K562 (cell line): ENCODE data around the gene POLN. TPM values are rescaled to one million over a fixed set of nuclear protein-coding genes. Genes with fewer than 3 reads are reported as not detected.

Experiments used
- ATAC-seq: fragments of 200-7000 bp; cut with Tn5 transposase; 3 replicates; pipeline ENCODE4 v1.9.1; 2020; ENCODE audit warnings: moderate library complexity
- BruUV-seq: library from RNA; stranded (reverse); fragments of 400-500 nt; replicated peaks from 2 replicates; lab custom pipeline; 2021; lab: Mats Ljungman, UMichigan
- CTCF ChIA-PET: fragments of 300-600 bp; formaldehyde crosslinking; extraction: SDS; loops from one replicate; lab custom pipeline; 2021; ENCODE audit warnings: low intra/inter-chr PET ratio; lab: Yijun Ruan, JAX
- POLR2A ChIA-PET: fragments of 300-600, 350-650 bp; sonication (Branson Sonifier 250); formaldehyde crosslinking; extraction: SDS; loops from one replicate; lab custom pipeline; 2021; ENCODE audit warnings: antibody characterized with exemption, inconsistent platforms; lab: Yijun Ruan, JAX
- DNase-seq, 4 experiments: peaks; one replicate each; pipeline versions ENCODE4 v3.0.0 to v3.0.0-alpha.2; 2011 to 2018; ENCODE audit warnings: low spot score in 3 of 4, mixed read lengths in 3 of 4; ENCODE audit errors: extremely low read depth in 1 of 4
- FAIRE-seq: peaks from 2 replicates; lab custom pipeline; 2011; peaks lifted over from hg19 to GRCh38; lab: Jason Lieb, UNC
- H2AFZ ChIP-seq: 2 replicates; pipeline ENCODE4 v1.6.0; 2011; ENCODE audit warnings: low read depth, low read length, control low read depth, inconsistent platforms
- H3K27ac ChIP-seq: fragments of 200-600 bp; 3 replicates; pipeline ENCODE4 v1.8.0; 2011; ENCODE audit warnings: low read depth, mild to moderate bottlenecking, control low read depth, inconsistent platforms, low read length, moderate library complexity, mixed read lengths; ENCODE audit errors: extremely low read depth
- H3K27me3 ChIP-seq, 2 experiments: fragments of 300-600 bp in 1 of 2; 2 replicates in 1 of 2; 3 replicates in 1 of 2; pipeline versions ENCODE4 v1.6.0 to v1.8.0; 2011; ENCODE audit warnings: inconsistent platforms in 2 of 2, low read length in 2 of 2, mild to moderate bottlenecking in 1 of 2, mixed read lengths in 1 of 2, moderate library complexity in 1 of 2; ENCODE audit not compliant: control insufficient read depth in 2 of 2, insufficient read depth in 2 of 2
- H3K36me3 ChIP-seq: fragments of 300-600 bp; 3 replicates; pipeline ENCODE4 v1.8.0; 2011; ENCODE audit warnings: mild to moderate bottlenecking, low read length, inconsistent platforms; ENCODE audit not compliant: control insufficient read depth, insufficient read depth
- H3K4me1 ChIP-seq, 2 experiments: fragments of 200-600 bp in 1 of 2; replicated peaks in 1 of 2; 2 replicates in 1 of 2; 3 replicates in 1 of 2; pipeline versions ENCODE4 v1.5.1 to v1.8.0; 2011; ENCODE audit warnings: inconsistent platforms in 2 of 2, low read length in 2 of 2, mild to moderate bottlenecking in 1 of 2, mixed read lengths in 1 of 2, moderate library complexity in 1 of 2; ENCODE audit not compliant: control insufficient read depth in 2 of 2, insufficient read depth in 2 of 2
- H3K4me2 ChIP-seq: 2 replicates; pipeline ENCODE4 v1.6.1; 2011; ENCODE audit warnings: low read length, control low read depth, inconsistent platforms, mixed read lengths; ENCODE audit not compliant: insufficient read depth
- H3K4me3 ChIP-seq: fragments of 200-600 bp; sonication (generic), shearing (Covaris generic); 2 replicates; pipeline ENCODE4 v1.5.1; 2016; ENCODE audit warnings: control low read depth, inconsistent platforms
- H3K79me2 ChIP-seq: fragments of 200-600 bp; 3 replicates; pipeline ENCODE4 v1.8.0; 2011; ENCODE audit warnings: low read length, inconsistent platforms; ENCODE audit not compliant: control insufficient read depth, insufficient read depth
- H3K9ac ChIP-seq, 2 experiments: 2 replicates each; pipeline versions ENCODE4 v1.6.0 to v1.6.1; 2011; ENCODE audit warnings: low read depth in 2 of 2, low read length in 2 of 2, control low read depth in 1 of 2, inconsistent platforms in 1 of 2, mild to moderate bottlenecking in 1 of 2, mixed read lengths in 1 of 2; ENCODE audit not compliant: insufficient read depth in 1 of 2
- H3K9me1 ChIP-seq: one replicate; pipeline ENCODE4 v1.6.0; 2011; ENCODE audit warnings: inconsistent platforms, mild to moderate bottlenecking, low read length, moderate library complexity; ENCODE audit not compliant: control insufficient read depth, insufficient read depth
- H3K9me3 ChIP-seq: replicated peaks from 2 replicates; pipeline ENCODE4 v1.5.1; 2011; ENCODE audit warnings: low read depth, low read length, inconsistent platforms; ENCODE audit not compliant: control insufficient read depth, insufficient read depth
- H4K20me1 ChIP-seq: replicated peaks from 2 replicates; pipeline ENCODE4 v1.6.1; 2011; ENCODE audit warnings: low read length, inconsistent platforms, mixed read lengths; ENCODE audit not compliant: control insufficient read depth, insufficient read depth
- GTF2A2 ChIP-seq: IDR thresholded peaks from 2 replicates; pipeline ENCODE4 v1.6.1; 2016; ENCODE audit warnings: mild to moderate bottlenecking, missing genetic modification characterization, missing compliant biosample characterization
- POLR2G ChIP-seq: fragments of 200-400 bp; formaldehyde crosslinking; IDR thresholded peaks from 2 replicates; pipeline ENCODE4 v1.6.1; 2017; ENCODE audit warnings: low read depth, mild to moderate bottlenecking, antibody characterized with exemption, low read length, moderate library complexity
- ZNF3 ChIP-seq: fragments of 250-450 bp; sonication (Bioruptor Pico); IDR thresholded peaks from 2 replicates; pipeline ENCODE4 v1.5.0; 2021; ENCODE audit warnings: mild to moderate bottlenecking, moderate library complexity
- ZNF589 ChIP-seq: fragments of 200-800 bp; sonication (Bioruptor generic); IDR thresholded peaks from 2 replicates; pipeline ENCODE4 v1.6.1; 2016; ENCODE audit warnings: low read depth, missing genetic modification characterization, missing compliant biosample characterization
- WGBS: fragments of 100-300 bp; shearing (Covaris generic); methylation state at CpG from one replicate; pipeline ENCODE4 v1.1.6; 2016; ENCODE audit warnings: low coverage, mixed read lengths; ENCODE audit not compliant: insufficient coverage; ENCODE audit errors: missing lambda C conversion rate; 5-methylcytosine and 5-hydroxymethylcytosine counted together
- in situ Hi-C: fragments of 300-500 bp; cut with MboI; formaldehyde crosslinking; loops from 4 replicates; pipeline ENCODE4 v1.15.0; 2018; ENCODE audit warnings: inconsistent platforms, mixed read lengths
- intact Hi-C: fragments of 100-400 bp; cut with micrococcal nuclease; formaldehyde crosslinking; loops from 2 replicates; pipeline ENCODE4 v1.14.2; 2022
- polyA plus RNA-seq, 8 experiments: library from polyadenylated mRNA; depleted of rRNA in 4 of 8; stranded (reverse) in 5 of 8; unstranded in 3 of 8; fragments of >200 nt; fragmentation: Nextera tagmentation in 2 of 8; fragmentation: Illumina TruSeq in 1 of 8; extraction: Ambion mirVana in 2 of 8; extraction: Trizol in 1 of 8; gene quantifications; 2 replicates each; pipeline versions ENCODE4 v1.2.1 to v1.2.3, GENCODE V29; 2011 to 2014; ENCODE audit warnings: inconsistent platforms in 1 of 8, missing spikeins in 1 of 8
- total RNA-seq, 7 experiments: library from RNA; depleted of rRNA in 6 of 7; stranded (reverse); fragments of >200 nt in 6 of 7; fragmentation: Illumina TruSeq in 2 of 7; extraction: Trizol in 2 of 7; gene quantifications; 2 replicates each; pipeline versions ENCODE4 v1.2.1 to v1.2.3, GENCODE V29; 2011 to 2021; ENCODE audit warnings: low replicate concordance in 1 of 7
- TF ChIP-seq, protein P1 (sequence below): IDR thresholded peaks from 3 replicates; pipeline ENCODE4 v1.6.1; 2011; ENCODE audit warnings: borderline replicate concordance, mild to moderate bottlenecking, moderate library complexity; ENCODE audit not compliant: insufficient read length; ENCODE audit errors: extremely low read depth

POLN gene
- total and polyA plus RNA-seq, 9 of the 15 experiments (the other 6 are each of a cell fraction or from before 2014, with no cell fraction given): 0.08 to 0.91 (median 0.32) TPM

GRCh38 chr4:2069161-2069971 is 172.6 kb downstream of the POLN start:
- no peaks in the 10 kb centered on the region; a peak in 1 of 5 replicates for H3K27me3 ChIP-seq
- in situ Hi-C loops: no loop called here
- H3K4me1 ChIP-seq: peaks cover 5 to 82% of the 10 kb centered on the region in 2 experiments; a peak in 3 of 5 replicates
- H3K36me3 ChIP-seq: no peaks in the 10 kb centered on the region
- no peak for DNase-seq
- POLR2A ChIA-PET: no interaction called here
- no peak overlapping the region for H3K27ac ChIP-seq
- no peak overlapping the region for H3K9ac ChIP-seq
- 41% methylated on average over 13 of the region's 17 CpGs for WGBS
- no peak for FAIRE-seq
- no peaks in the 10 kb centered on the region for H3K9me3 ChIP-seq
- TF ChIP-seq ZNF589 (CRISPR knock-in tag): no peak
- 0 out of 2 replicates have a peak, but pooled peaks have one; percentile 24 for TF ChIP-seq POLR2G
- TF ChIP-seq, all 486 proteins: peak for 1
- intact Hi-C loops: no loop called here
- ATAC-seq: no peak
- H3K9me1 ChIP-seq: no peaks in the 10 kb centered on the region
- no TSS peak for BruUV-seq
- H3K4me2 ChIP-seq: no peak overlapping the region
- H3K4me3 ChIP-seq: no peak overlapping the region
- no peaks in the 10 kb centered on the region for H4K20me1 ChIP-seq
- CTCF ChIA-PET: no interaction called here
- no peaks in the 10 kb centered on the region for H3K79me2 ChIP-seq
- no peak overlapping the region for H2AFZ ChIP-seq

DNA sequence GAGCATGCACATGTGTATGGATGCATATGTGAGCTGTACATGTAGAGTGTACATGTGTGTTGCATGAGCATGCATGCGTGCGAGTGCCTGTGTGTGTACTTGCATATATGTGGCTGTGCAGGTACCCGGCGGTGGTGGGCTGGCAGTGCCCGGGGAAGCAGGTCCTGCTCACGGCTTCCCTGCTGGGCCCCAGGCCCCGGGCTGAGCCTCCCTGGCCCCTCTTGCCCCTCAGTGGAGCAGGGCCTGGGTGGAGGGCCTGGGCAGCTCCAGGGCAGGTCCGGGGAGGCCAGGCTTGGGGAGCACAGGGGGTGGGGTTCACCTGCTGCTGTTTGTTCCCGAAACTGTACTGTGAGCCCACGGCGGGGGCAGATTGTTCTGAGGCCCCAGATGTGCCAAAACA is 173.4 kb downstream of the POLN start:
- Histone ChIP-seq H3K4me2 (no peak overlapping the region), H3K9me1 (no peaks in the 10 kb centered on the region), H3K79me2 (no peaks in the 10 kb centered on the region), H3K27ac (no peak overlapping the region), H3K27me3 (no peaks in the 10 kb centered on the region; a peak in 1 of 5 replicates), H4K20me1 (no peaks in the 10 kb centered on the region), H2AFZ (no peak overlapping the region), H3K4me3 (no peak overlapping the region), H3K9ac (no peak overlapping the region), H3K9me3 (no peaks in the 10 kb centered on the region), H3K4me1 (peaks cover 5 to 82% of the 10 kb centered on the region in 2 experiments; a peak in 3 of 5 replicates), H3K36me3 (peaks cover 3% of the 10 kb centered on the region; the same call in 1 of the 3 replicates)
- ATAC-seq (no peak), FAIRE-seq (no peak), DNase-seq (no peak)
- ChIA-PET CTCF (no interaction called here), POLR2A (no interaction called here)
- WGBS: 52% methylated on average over 10 of the region's 11 CpGs
- BruUV-seq: no TSS peak
- intact Hi-C loops: no loop called here
- in situ Hi-C loops: no loop called here
- no peak for TF ChIP-seq GTF2A2 (tag)
- no peak for TF ChIP-seq ZNF3 (CRISPR knock-in tag)
- TF ChIP-seq, protein P1, sequence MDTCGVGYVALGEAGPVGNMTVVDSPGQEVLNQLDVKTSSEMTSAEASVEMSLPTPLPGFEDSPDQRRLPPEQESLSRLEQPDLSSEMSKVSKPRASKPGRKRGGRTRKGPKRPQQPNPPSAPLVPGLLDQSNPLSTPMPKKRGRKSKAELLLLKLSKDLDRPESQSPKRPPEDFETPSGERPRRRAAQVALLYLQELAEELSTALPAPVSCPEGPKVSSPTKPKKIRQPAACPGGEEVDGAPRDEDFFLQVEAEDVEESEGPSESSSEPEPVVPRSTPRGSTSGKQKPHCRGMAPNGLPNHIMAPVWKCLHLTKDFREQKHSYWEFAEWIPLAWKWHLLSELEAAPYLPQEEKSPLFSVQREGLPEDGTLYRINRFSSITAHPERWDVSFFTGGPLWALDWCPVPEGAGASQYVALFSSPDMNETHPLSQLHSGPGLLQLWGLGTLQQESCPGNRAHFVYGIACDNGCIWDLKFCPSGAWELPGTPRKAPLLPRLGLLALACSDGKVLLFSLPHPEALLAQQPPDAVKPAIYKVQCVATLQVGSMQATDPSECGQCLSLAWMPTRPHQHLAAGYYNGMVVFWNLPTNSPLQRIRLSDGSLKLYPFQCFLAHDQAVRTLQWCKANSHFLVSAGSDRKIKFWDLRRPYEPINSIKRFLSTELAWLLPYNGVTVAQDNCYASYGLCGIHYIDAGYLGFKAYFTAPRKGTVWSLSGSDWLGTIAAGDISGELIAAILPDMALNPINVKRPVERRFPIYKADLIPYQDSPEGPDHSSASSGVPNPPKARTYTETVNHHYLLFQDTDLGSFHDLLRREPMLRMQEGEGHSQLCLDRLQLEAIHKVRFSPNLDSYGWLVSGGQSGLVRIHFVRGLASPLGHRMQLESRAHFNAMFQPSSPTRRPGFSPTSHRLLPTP: no peak
